Parathyroid adenoma (tissue), 2 donors: ENCODE measurements around the gene CORO2A.

Experiments
- H2AFZ ChIP-seq: fragments of 300-600 bp; sonication (generic); one replicate; pipeline ENCODE4 v1.7.0; 2017; ENCODE audit warnings: antibody characterized with exemption, mild to moderate bottlenecking
- H3K27ac ChIP-seq: fragments of 300-600 bp; sonication (generic); one replicate; pipeline ENCODE4 v1.7.0; 2017
- H3K27me3 ChIP-seq: fragments of 300-600 bp; sonication (generic); one replicate; pipeline ENCODE4 v1.7.0; 2017; ENCODE audit warnings: low read length; ENCODE audit not compliant: control insufficient read depth, insufficient read depth
- H3K36me3 ChIP-seq: fragments of 300-600 bp; sonication (generic); one replicate; pipeline ENCODE4 v1.7.0; 2017; ENCODE audit warnings: low read length; ENCODE audit not compliant: control insufficient read depth, insufficient read depth
- H3K4me1 ChIP-seq: fragments of 300-600 bp; sonication (generic); one replicate; pipeline ENCODE4 v1.7.0; 2017; ENCODE audit warnings: control low read depth
- H3K4me2 ChIP-seq: fragments of 300-600 bp; sonication (generic); one replicate; pipeline ENCODE4 v1.7.0; 2017; ENCODE audit warnings: low read length
- H3K4me3 ChIP-seq: fragments of 300-600 bp; sonication (generic); one replicate; pipeline ENCODE4 v1.7.0; 2017; ENCODE audit warnings: low read depth, low read length
- H3K79me2 ChIP-seq: fragments of 300-600 bp; sonication (generic); one replicate; pipeline ENCODE4 v1.7.0; 2017; ENCODE audit warnings: control low read depth
- H3K9ac ChIP-seq: fragments of 300-600 bp; sonication (generic); one replicate; pipeline ENCODE4 v1.7.0; 2017; ENCODE audit warnings: mild to moderate bottlenecking
- H3K9me3 ChIP-seq: fragments of 300-600 bp; sonication (generic); one replicate; pipeline ENCODE4 v1.7.0; 2017; ENCODE audit warnings: low read length; ENCODE audit not compliant: control insufficient read depth
- TF ChIP-seq, protein P1 (sequence below): fragments of 300-600 bp; sonication (generic); IDR thresholded peaks from one replicate; pipeline ENCODE4 v1.7.0; 2017; ENCODE audit warnings: antibody characterized with exemption, mild to moderate bottlenecking
- donor health status: primary hyperparathyroidism.

The CORO2A gene

GRCh38 chr9:98162613-98163012, 29.8 kb downstream of the CORO2A start:
- Histone ChIP-seq H3K4me2 (no peak overlapping the region), H3K9me3 (no peaks in the 10 kb centered on the region), H2AFZ (no peak overlapping the region), H3K27ac (no peak overlapping the region), H3K4me1 (no peaks in the 10 kb centered on the region), H3K9ac (no peak overlapping the region), H3K79me2 (no peaks in the 10 kb centered on the region), H3K27me3 (no peaks in the 10 kb centered on the region), H3K4me3 (no peak overlapping the region), H3K36me3 (no peaks in the 10 kb centered on the region)
- TF ChIP-seq, protein P1, sequence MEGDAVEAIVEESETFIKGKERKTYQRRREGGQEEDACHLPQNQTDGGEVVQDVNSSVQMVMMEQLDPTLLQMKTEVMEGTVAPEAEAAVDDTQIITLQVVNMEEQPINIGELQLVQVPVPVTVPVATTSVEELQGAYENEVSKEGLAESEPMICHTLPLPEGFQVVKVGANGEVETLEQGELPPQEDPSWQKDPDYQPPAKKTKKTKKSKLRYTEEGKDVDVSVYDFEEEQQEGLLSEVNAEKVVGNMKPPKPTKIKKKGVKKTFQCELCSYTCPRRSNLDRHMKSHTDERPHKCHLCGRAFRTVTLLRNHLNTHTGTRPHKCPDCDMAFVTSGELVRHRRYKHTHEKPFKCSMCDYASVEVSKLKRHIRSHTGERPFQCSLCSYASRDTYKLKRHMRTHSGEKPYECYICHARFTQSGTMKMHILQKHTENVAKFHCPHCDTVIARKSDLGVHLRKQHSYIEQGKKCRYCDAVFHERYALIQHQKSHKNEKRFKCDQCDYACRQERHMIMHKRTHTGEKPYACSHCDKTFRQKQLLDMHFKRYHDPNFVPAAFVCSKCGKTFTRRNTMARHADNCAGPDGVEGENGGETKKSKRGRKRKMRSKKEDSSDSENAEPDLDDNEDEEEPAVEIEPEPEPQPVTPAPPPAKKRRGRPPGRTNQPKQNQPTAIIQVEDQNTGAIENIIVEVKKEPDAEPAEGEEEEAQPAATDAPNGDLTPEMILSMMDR, result no peak

- Histone ChIP-seq H3K9ac (no peak overlapping the region), H3K27ac (no peak overlapping the region), H3K4me2 (no peak overlapping the region), H3K27me3 (no peaks in the 10 kb centered on the region), H3K9me3 (no peaks in the 10 kb centered on the region), H3K4me3 (no peak overlapping the region), H3K79me2 (no peaks in the 10 kb centered on the region), H3K36me3 (no peaks in the 10 kb centered on the region), H2AFZ (no peak overlapping the region), H3K4me1 (no peaks in the 10 kb centered on the region)
- TF ChIP-seq, protein P1, result no peak
Measured at GRCh38 chr9:98161851-98162250, 30.6 kb downstream of the CORO2A start.

GRCh38 chr9:98159790-98160189, 32.6 kb downstream of the CORO2A start:
- Histone ChIP-seq H2AFZ (no peak overlapping the region), H3K9me3 (no peaks in the 10 kb centered on the region), H3K4me2 (no peak overlapping the region), H3K79me2 (no peaks in the 10 kb centered on the region), H3K4me1 (no peaks in the 10 kb centered on the region), H3K27ac (no peak overlapping the region), H3K4me3 (no peak overlapping the region), H3K36me3 (no peaks in the 10 kb centered on the region), H3K9ac (no peak overlapping the region), H3K27me3 (no peaks in the 10 kb centered on the region)
- TF ChIP-seq, protein P1, result no peak

- Histone ChIP-seq H3K36me3 (no peaks in the 10 kb centered on the region), H3K4me2 (no peak overlapping the region), H3K4me1 (no peaks in the 10 kb centered on the region), H3K79me2 (no peaks in the 10 kb centered on the region), H3K4me3 (no peak overlapping the region), H2AFZ (no peak overlapping the region), H3K27me3 (no peaks in the 10 kb centered on the region), H3K9me3 (no peaks in the 10 kb centered on the region), H3K27ac (no peak overlapping the region), H3K9ac (no peak overlapping the region)
- TF ChIP-seq, protein P1, result no peak
Measured at GRCh38 chr9:98159301-98159700, 33.1 kb downstream of the CORO2A start.

DNA sequence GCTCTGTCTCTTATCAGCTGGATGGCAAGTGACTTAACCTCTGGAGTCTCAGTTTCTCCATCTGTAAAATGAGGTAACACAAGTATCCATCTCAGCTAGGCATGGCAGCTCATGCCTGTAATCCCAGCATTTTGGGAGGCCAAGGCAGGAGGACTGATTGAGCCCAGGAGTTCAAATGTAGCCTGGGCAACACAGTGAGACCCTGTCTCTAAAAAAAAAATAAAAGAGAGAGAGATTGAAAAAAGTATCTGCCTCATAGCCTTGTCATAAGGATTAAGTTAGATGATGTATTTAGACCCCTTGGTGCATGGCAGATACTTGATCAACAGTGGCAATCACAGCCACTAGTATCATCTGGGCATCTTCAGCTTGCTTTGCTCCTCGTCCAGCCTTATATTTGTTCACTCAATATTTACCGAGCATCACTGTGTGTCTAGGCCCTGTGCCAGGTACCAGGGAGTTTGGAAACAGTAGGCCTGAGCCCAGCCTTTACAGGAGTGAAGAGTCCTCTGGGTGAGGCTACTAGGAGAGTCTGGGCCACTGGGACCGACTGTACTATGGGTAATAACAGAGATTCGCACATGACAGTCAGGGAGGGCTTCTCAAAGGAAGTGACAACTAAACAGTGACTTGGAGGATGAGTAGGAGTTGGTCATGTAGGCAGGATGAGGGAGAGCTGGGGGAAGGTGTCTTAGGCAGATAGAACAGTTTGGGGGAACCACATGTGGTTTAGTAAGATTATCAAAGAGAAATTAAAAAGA, 34.2 kb downstream of the CORO2A start:
- Histone ChIP-seq H3K27me3 (no peaks in the 10 kb centered on the region), H3K4me3 (no peak overlapping the region), H3K4me2 (no peak overlapping the region), H3K79me2 (no peaks in the 10 kb centered on the region), H3K27ac (no peak overlapping the region), H3K36me3 (no peaks in the 10 kb centered on the region), H2AFZ (no peak overlapping the region), H3K9me3 (no peaks in the 10 kb centered on the region), H3K9ac (no peak overlapping the region), H3K4me1 (no peaks in the 10 kb centered on the region)
- TF ChIP-seq, protein P1, result no peak
